HepG2 (cell line): ENCODE data around the gene BCL2L1. TPM values are rescaled to one million over a fixed set of nuclear protein-coding genes. Genes with fewer than 3 reads are reported as not detected.

Source experiments
- ATRX ChIP-seq: sonication (generic); formaldehyde crosslinking; IDR thresholded peaks from 2 replicates; pipeline ENCODE4 v1.4.0; 2020; ENCODE audit warnings: missing genetic modification reagents, borderline replicate concordance
- CEBPB ChIP-seq: IDR thresholded peaks from 2 replicates; pipeline ENCODE4 v1.6.1; 2011; ENCODE audit warnings: low read depth, low read length, improper control_type of control experiment, borderline replicate concordance
- FLYWCH1 ChIP-seq: sonication (generic); formaldehyde crosslinking; IDR thresholded peaks from 2 replicates; pipeline ENCODE4 v1.8.1; 2023; ENCODE audit warnings: mild to moderate bottlenecking, missing genetic modification reagents
- HMGXB4 ChIP-seq, 2 experiments: sonication (generic) in 1 of 2; formaldehyde crosslinking in 1 of 2; IDR thresholded peaks; 2 replicates each; pipeline versions ENCODE4 v1.4.0 to v1.6.1; 2018 to 2020; ENCODE audit warnings: missing genetic modification reagents in 2 of 2, borderline replicate concordance in 1 of 2, low read depth in 1 of 2, mild to moderate bottlenecking in 1 of 2, missing biosample characterization in 1 of 2
- HNRNPL ChIP-seq: fragments of 200-400 bp; formaldehyde crosslinking; IDR thresholded peaks from 2 replicates; pipeline ENCODE4 v1.6.1; 2017; ENCODE audit warnings: mild to moderate bottlenecking, low read depth, low read length
- HOXA3 ChIP-seq: sonication (generic); formaldehyde crosslinking; IDR thresholded peaks from 2 replicates; pipeline ENCODE4 v1.5.0; 2020; ENCODE audit warnings: missing genetic modification reagents
- KAT8 ChIP-seq: IDR thresholded peaks from 2 replicates; pipeline ENCODE4 v1.6.1; 2016; ENCODE audit warnings: missing genetic modification reagents, missing compliant biosample characterization
- LCORL ChIP-seq, 2 experiments: fragments of 450-650 bp in 1 of 2; sonication (generic) in 1 of 2; formaldehyde crosslinking in 1 of 2; IDR thresholded peaks; 2 replicates each; pipeline versions ENCODE4 v1.5.0 to v1.6.1; 2017 to 2020; ENCODE audit warnings: antibody characterized with exemption in 1 of 2, missing genetic modification reagents in 1 of 2
- NPAS2 ChIP-seq: sonication (generic); formaldehyde crosslinking; IDR thresholded peaks from 2 replicates; pipeline ENCODE4 v1.8.0; 2022; ENCODE audit warnings: mild to moderate bottlenecking, missing genetic modification reagents, borderline replicate concordance
- PBX3 ChIP-seq: sonication (generic); formaldehyde crosslinking; IDR thresholded peaks from 2 replicates; pipeline ENCODE4 v1.8.1; 2023; ENCODE audit warnings: missing genetic modification reagents, inconsistent platforms, borderline replicate concordance
- RFXAP ChIP-seq: sonication (generic); formaldehyde crosslinking; IDR thresholded peaks from 2 replicates; pipeline ENCODE4 v1.4.0; 2020; ENCODE audit warnings: missing genetic modification reagents, borderline replicate concordance
- SNRNP70 ChIP-seq: fragments of 200-400 bp; formaldehyde crosslinking; IDR thresholded peaks from 2 replicates; pipeline ENCODE4 v1.6.1; 2017; ENCODE audit warnings: mild to moderate bottlenecking, low read depth, low read length, moderate library complexity
- SOX13 ChIP-seq, 3 experiments: fragments of 450-650 bp in 1 of 3; sonication (generic) in 1 of 3; formaldehyde crosslinking in 1 of 3; IDR thresholded peaks in 2 of 3; conservative IDR thresholded peaks in 1 of 3; 2 replicates each; pipeline versions ENCODE4 v1.5.0 to v1.6.1; 2016 to 2020; ENCODE audit warnings: antibody characterized with exemption in 1 of 3, mild to moderate bottlenecking in 1 of 3, missing compliant biosample characterization in 1 of 3, missing genetic modification reagents in 1 of 3, moderate library complexity in 1 of 3
- TFE3 ChIP-seq: IDR thresholded peaks from 2 replicates; pipeline ENCODE4 v1.6.1; 2016
- TSC22D2 ChIP-seq: sonication (generic); formaldehyde crosslinking; IDR thresholded peaks from 2 replicates; pipeline ENCODE4 v1.5.1; 2020; ENCODE audit warnings: missing genetic modification reagents, mild to moderate bottlenecking, borderline replicate concordance
- WIZ ChIP-seq: sonication (generic); formaldehyde crosslinking; IDR thresholded peaks from 2 replicates; pipeline ENCODE4 v1.5.1; 2020; ENCODE audit warnings: mild to moderate bottlenecking, missing genetic modification reagents
- ZNF260 ChIP-seq: sonication (generic); formaldehyde crosslinking; IDR thresholded peaks from 2 replicates; pipeline ENCODE4 v1.4.0; 2020; ENCODE audit warnings: missing genetic modification reagents, low read depth, mild to moderate bottlenecking, borderline replicate concordance
- ZNF331 ChIP-seq: sonication (generic); formaldehyde crosslinking; IDR thresholded peaks from 2 replicates; pipeline ENCODE4 v1.4.0; 2020; ENCODE audit warnings: missing genetic modification reagents
- ZNF335 ChIP-seq: sonication (generic); formaldehyde crosslinking; IDR thresholded peaks from 2 replicates; pipeline ENCODE4 v1.4.0; 2020; ENCODE audit warnings: missing genetic modification reagents
- ZNF781 ChIP-seq: sonication (generic); formaldehyde crosslinking; IDR thresholded peaks from 2 replicates; pipeline ENCODE4 v1.5.1; 2020; ENCODE audit warnings: borderline replicate concordance, mild to moderate bottlenecking, missing genetic modification reagents; ENCODE audit errors: not compliant biosample characterization
- ZSCAN12 ChIP-seq: sonication (generic); formaldehyde crosslinking; IDR thresholded peaks from 2 replicates; pipeline ENCODE4 v1.9.0; 2021; ENCODE audit warnings: mild to moderate bottlenecking, missing genetic modification reagents
- polyA plus RNA-seq, 8 experiments: library from polyadenylated mRNA; depleted of rRNA in 3 of 8; stranded (reverse) in 7 of 8; unstranded in 1 of 8; fragments of >200 nt; fragmentation: Illumina TruSeq in 4 of 8; extraction: Trizol in 4 of 8; gene quantifications; 2 replicates each; pipeline versions ENCODE4 v1.2.1 to v1.2.3, GENCODE V29; 2011 to 2016; ENCODE audit warnings: low read depth in 4 of 8, missing spikeins in 1 of 8, mixed read lengths in 1 of 8; ENCODE audit not compliant: insufficient read depth in 1 of 8
- total RNA-seq, 5 experiments: library from RNA; depleted of rRNA; stranded (reverse); fragments of >200 nt; fragmentation: Illumina TruSeq; extraction: Trizol; gene quantifications; 2 replicates each; pipeline ENCODE4 v1.2.3, GENCODE V29; 2016; ENCODE audit warnings: low read depth in 1 of 5
- TF ChIP-seq, protein P1 (sequence below): sonication (generic); formaldehyde crosslinking; IDR thresholded peaks from 2 replicates; pipeline ENCODE4 v1.4.0; 2020; ENCODE audit warnings: missing genetic modification reagents

Gene BCL2L1
- total and polyA plus RNA-seq, 2 of the 13 experiments (the other 11 are each of a cell fraction or from before 2014, with no cell fraction given) = 164 to 258 TPM

GRCh38 chr20:31712564-31713311 is 9.9 kb downstream of the BCL2L1 start (continued):
- TF ChIP-seq SOX13 (IDR thresholded peaks at IDR 0.05) (peak; percentile 99), SOX13 (CRISPR knock-in tag; conservative IDR thresholded peaks at IDR 0.05 in 1 of 2, IDR thresholded peaks at IDR 0.05 in 1 of 2) (peak in 1 of 2 experiments; percentile 99; a peak in 2 of 4 replicates), ATRX (CRISPR knock-in tag) (no peak), ZSCAN12 (CRISPR knock-in tag) (no peak), PBX3 (CRISPR knock-in tag) (no peak), WIZ (CRISPR knock-in tag) (no peak), LCORL (IDR thresholded peaks at IDR 0.05) (no peak), LCORL (CRISPR knock-in tag; IDR thresholded peaks at IDR 0.05) (no peak), TFE3 (CRISPR knock-in tag) (peak; percentile 74), FLYWCH1 (0 out of 2 replicates have a peak, but pooled peaks have one; percentile 7), HMGXB4 (CRISPR knock-in tag; IDR thresholded peaks at IDR 0.05; ENCODE audit: borderline replicate concordance in 1 of 2, low read depth in 1 of 2) (peak; percentile 6 to 24; a peak in 1 of 4 replicates), ZNF331 (CRISPR knock-in tag) (peak; percentile 74; the same call in 1 of the 2 replicates), NPAS2 (no peak), RFXAP (CRISPR knock-in tag) (no peak), HOXA3 (CRISPR knock-in tag) (no peak), ZNF781 (CRISPR knock-in tag) (peak; percentile 57), TSC22D2 (CRISPR knock-in tag) (no peak), HNRNPL (no peak), SNRNP70 (no peak), CEBPB (no peak), KAT8 (CRISPR knock-in tag) (no peak), ZNF260 (CRISPR knock-in tag) (no peak), ZNF335 (0 out of 2 replicates have a peak, but pooled peaks have one; percentile 9)
- TF ChIP-seq, protein P1, sequence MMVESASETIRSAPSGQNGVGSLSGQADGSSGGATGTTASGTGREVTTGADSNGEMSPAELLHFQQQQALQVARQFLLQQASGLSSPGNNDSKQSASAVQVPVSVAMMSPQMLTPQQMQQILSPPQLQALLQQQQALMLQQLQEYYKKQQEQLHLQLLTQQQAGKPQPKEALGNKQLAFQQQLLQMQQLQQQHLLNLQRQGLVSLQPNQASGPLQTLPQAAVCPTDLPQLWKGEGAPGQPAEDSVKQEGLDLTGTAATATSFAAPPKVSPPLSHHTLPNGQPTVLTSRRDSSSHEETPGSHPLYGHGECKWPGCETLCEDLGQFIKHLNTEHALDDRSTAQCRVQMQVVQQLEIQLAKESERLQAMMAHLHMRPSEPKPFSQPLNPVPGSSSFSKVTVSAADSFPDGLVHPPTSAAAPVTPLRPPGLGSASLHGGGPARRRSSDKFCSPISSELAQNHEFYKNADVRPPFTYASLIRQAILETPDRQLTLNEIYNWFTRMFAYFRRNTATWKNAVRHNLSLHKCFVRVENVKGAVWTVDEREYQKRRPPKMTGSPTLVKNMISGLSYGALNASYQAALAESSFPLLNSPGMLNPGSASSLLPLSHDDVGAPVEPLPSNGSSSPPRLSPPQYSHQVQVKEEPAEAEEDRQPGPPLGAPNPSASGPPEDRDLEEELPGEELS (CRISPR knock-in tag) = peak; percentile 79
